HG03457 (cell line): ENCODE data around the gene ALKBH4.
A peak's percentile ranks its signal among the peaks of the same experiment; 100 is the strongest.
"Not testable (repeated sequence)": the region's sequence is repeated elsewhere in the genome, so short reads cannot be mapped to it uniquely, and the experiment has no call there.

ENCODE experiments used
- ATAC-seq: cut with Tn5 transposase; IDR thresholded peaks from one replicate; pipeline ENCODE4 v1.9.1; 2021; ENCODE audit warnings: moderate number of reproducible peaks; ENCODE audit not compliant: unreplicated experiment

The ALKBH4 gene

DNA sequence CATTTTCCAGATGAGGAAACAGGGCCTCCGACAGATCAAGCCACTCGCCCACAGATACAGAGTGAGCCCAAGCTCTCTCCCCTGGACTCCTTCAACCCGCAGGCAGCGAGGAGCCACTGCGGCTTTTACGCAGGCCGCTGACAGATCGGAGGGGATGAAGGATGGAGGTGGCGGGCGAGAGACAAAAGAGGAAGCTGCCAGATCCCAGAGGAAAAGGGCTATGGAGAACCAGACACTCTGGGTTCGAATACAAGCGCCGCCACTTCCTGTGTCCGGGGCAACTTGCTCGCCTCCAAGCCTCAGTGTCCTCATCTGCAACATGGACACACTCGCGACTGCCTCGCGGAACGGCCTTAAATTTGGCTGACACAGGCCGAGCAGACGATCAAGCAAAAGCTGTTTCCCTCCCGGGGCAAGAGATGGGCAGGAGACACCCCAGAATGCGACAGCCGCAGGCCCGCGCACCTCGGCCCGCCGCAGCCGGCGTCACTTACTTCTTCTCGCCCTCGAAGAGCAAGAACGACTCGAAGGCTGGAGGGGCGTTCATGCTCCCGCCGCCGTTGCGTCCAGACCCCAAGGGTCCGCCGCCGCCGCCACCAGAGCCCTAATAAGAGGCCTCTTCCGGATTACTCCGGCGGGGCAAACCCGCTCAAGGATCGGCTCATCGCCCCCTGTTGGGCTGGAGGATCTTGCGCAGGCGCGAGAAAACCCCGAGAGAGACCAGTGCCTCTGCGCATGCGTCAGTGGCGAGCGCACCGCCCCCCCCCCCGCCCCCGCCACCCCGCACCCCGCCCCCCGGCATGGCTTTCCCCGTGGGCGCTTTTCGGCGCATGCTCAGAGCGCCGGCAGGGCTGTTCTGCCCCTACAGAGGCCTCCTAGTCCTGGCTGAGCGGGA is 13.9 kb upstream of the ALKBH4 start, which contains the start of gene POLR2J:
Gene POLR2J (minus strand): TSS at position 609 of the 895 bp plus-strand sequence. CDS start 62 bp downstream, at position 547.
- ATAC-seq = peak; percentile 66

- ATAC-seq = not testable (repeated sequence)
Observed at GRCh38 chr7:102474736-102475435, 10.2 kb upstream of the ALKBH4 start.

- ATAC-seq = not testable (repeated sequence)
Observed at GRCh38 chr7:102474116-102474515, 9.5 kb upstream of the ALKBH4 start.

DNA sequence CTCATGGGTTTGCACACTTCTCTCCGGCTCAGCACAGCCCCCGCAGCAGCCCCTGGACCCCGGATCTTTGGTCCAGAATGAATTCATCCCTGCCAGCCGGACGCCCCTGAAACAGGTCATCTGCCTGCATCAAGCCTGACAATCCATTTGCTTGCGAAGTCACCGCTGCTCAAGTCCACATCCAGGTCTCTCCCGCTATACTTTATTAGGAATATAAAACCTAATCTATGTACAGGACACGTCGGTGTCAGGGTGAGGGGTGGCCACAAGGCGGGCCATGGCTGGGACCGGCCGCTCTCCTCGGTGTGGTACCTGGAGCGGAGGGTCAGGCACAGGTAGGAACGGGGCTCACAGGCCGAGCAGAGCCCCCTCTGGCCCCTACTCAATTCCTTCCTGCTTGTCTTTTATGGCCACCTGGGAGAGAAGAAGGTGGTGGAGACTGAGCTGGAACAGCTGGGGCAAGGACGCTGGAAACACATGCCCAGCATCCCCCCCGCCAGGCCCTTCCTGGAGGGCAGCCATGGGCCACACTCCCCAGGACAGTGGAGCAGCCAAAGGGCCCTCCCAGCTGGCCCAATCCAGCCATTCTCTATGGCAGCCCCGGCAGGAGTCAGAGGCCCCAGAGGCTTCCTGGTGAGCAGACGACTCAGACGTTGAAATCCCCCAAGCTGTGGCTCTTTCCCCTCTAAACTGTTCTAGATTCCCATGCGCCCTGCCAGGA is 8.8 kb upstream of the ALKBH4 start:
- ATAC-seq = no peak

- ATAC-seq = no peak
Observed at GRCh38 chr7:102472126-102473041, 7.7 kb upstream of the ALKBH4 start.

- no peak for ATAC-seq
Observed at GRCh38 chr7:102471791-102472125, 7.1 kb upstream of the ALKBH4 start.

- no peak for ATAC-seq
Observed at GRCh38 chr7:102469972-102470825, 5.5 kb upstream of the ALKBH4 start.

DNA sequence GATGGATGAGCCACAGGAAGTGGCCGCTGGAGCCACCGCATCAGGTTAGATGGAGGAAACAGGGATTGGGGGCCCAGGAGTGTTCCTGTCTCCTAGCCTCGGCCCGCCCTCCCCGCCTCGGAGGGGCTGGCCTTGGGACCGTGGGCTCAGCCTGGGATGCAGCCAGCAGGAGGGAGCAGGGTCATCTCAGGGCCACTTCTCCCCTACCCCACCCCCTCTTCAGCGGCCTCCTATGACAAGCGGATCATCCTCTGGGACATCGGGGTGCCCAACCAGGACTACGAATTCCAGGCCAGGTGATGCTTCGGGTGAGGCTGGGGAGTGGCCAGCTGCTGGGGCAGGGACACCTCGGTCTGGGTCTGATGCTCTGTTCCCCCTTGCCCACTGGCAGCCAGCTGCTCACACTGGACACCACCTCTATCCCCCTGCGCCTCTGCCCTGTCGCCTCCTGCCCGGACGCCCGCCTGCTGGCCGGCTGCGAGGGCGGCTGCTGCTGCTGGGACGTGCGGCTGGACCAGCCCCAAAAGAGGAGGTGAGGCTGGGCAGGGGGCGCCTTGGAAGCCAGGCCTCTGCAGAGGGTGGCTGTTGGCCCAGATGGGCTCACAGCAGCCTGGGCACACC is 4.8 kb upstream of the ALKBH4 start:
- ATAC-seq = no peak

GRCh38 chr7:102468478-102469350 is 4.1 kb upstream of the ALKBH4 start:
- ATAC-seq = no peak

GRCh38 chr7:102467581-102468477 is 3.2 kb upstream of the ALKBH4 start:
- no peak for ATAC-seq

GRCh38 chr7:102466097-102466496 is 1.4 kb upstream of the ALKBH4 start:
- no peak for ATAC-seq

DNA sequence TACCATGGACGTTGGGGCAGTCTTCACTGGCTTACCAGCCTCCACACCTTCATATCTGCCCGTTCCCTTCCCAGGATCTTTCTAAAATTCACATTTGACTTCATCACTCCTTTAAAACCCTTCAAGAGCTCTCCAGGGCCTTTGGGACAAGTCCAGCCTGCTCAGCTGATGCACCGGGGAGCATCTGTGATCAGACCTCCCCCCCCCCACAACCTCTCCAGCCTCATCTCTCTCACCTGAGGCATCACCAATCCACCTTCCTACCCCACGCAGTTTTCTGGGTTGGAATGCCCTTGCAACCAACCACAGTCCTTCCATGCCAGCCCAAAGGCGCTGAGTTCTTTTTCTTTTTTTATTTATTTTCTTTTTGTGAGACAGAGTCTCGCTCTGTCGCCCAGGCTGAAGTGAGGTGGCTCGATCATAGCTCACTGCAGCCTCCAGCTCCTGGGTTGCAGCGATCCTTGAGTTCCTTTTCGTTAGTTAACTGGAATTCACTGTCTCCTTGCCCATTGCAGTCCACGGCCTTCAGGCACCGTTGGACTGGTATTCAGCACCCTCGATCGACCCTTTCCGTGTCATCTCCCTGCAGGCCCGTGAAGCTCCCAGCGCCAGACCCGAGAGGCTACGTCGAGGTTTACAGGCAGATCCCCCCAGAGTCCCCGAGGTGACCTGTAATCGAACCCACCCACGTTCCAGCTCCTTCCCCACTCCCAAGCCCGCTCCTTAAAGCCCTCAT is 654 bp downstream of the ALKBH4 start:
- no peak for ATAC-seq

DNA sequence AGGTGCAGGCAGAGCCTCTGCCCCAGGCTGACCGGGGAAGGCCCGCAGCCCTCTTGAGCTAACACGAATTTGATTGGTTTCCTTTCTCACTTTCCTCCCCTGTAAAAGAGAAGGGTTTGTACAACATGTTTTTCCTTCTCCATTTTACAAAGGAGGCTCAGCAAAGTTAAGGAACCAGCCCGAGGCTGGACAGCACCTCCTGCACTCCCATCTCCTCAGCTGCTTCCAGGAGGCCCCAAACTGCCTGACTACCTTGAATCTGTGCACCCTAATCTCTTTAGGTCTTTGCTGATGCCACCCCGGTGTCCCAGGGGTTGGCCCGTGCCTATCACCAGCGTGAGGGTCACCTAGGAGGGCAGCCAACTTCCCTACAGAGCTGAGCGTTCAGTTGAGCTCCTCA is 4.2 kb downstream of the ALKBH4 start:
- no peak for ATAC-seq

GRCh38 chr7:102459221-102459844 is 5.3 kb downstream of the ALKBH4 start:
- ATAC-seq = no peak

DNA sequence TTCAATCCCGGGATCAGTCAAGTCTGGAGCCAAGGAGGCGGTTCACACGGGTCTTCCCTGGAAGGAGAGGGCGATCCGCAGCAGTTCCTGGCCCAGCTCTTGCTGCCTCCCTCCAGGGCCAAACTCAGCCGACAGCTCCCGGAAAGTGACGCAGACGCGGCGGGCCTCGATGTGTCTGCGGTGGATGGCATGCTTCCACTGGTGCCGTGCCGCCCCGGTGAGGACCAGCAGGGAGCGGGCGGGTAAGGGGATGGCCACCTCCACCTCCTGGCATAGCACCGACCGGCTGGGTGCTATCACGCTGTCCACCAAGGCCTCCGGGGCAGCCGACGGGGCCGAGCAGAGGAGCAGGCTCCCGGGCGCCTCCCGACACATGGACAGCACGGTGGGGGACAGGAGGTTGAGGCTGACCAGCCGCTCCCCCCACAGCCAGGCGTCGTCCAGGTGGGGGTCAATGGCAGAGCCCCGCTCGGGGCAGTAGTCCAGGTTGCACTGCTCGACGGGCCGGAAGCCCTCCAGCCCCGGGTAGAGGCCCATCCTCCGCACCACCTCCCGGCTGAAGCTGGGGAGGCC is 7.2 kb downstream of the ALKBH4 start:
- ATAC-seq = no peak

DNA sequence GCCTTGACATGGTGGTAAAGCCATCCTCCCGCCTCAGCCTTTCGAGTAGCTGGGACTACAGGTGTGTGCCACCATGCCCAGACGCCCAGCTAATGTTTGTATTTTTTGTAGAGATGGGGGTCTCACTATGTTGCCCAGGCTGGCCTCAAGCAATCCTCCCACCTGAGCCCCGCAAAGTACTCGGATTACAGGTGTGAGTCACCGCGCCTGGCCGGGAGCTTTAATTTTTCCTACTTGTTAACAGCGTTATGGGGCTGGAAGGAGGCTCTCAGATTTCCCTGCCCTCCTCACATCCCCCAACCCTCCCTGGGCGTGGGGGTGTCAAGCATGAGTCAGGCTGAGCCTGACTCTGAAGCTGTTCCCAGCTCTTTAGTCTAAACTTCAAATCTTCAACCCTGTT is 8.3 kb downstream of the ALKBH4 start:
- no peak for ATAC-seq
